H1 (cell line): ENCODE measurements around the gene PPP1R9A. TPM values are rescaled to one million over a fixed set of nuclear protein-coding genes. Genes with fewer than 3 reads are reported as not detected.

Experiments
- CTCF ChIA-PET: fragments of 300-600 bp; sonication (Branson Sonifier 250); formaldehyde crosslinking; loops from one replicate; lab custom pipeline; 2021; ENCODE audit not compliant: partially characterized antibody; lab: Charles Lee
- POLR2A ChIA-PET: fragments of 300-600 bp; sonication (Branson Sonifier 250); formaldehyde crosslinking; loops from one replicate; lab custom pipeline; 2021; ENCODE audit warnings: inconsistent platforms; ENCODE audit not compliant: partially characterized antibody; lab: Charles Lee
- DNase-seq, 2 experiments: peaks; one replicate each; pipeline versions ENCODE4 v3.0.0 to v3.0.0-alpha.2; 2010 to 2022; ENCODE audit warnings: low spot score in 2 of 2, low read depth in 1 of 2, mixed read lengths in 1 of 2
- FAIRE-seq: peaks from 2 replicates; lab custom pipeline; 2011; peaks lifted over from hg19 to GRCh38; lab: Jason Lieb, UNC
- H2AFZ ChIP-seq: 2 replicates; pipeline ENCODE4 v1.8.1; 2012; ENCODE audit warnings: low read length, inconsistent platforms
- H2AK5ac ChIP-seq: 2 replicates; pipeline ENCODE4 v1.6.1; 2013; ENCODE audit warnings: low read depth, low read length
- H2BK120ac ChIP-seq: replicated peaks from 2 replicates; pipeline ENCODE3; 2013; ENCODE audit warnings: low read depth, low read length, inconsistent platforms
- H2BK12ac ChIP-seq: 2 replicates; pipeline ENCODE4 v1.6.1; 2013; ENCODE audit warnings: low read depth, low read length
- H2BK15ac ChIP-seq: 2 replicates; pipeline ENCODE4 v1.6.1; 2013; ENCODE audit warnings: low read length
- H2BK20ac ChIP-seq: 2 replicates; pipeline ENCODE4 v1.6.1; 2013; ENCODE audit warnings: low read length
- H2BK5ac ChIP-seq: 2 replicates; pipeline ENCODE4 v1.6.1; 2013; ENCODE audit warnings: low read depth, low read length
- H3K14ac ChIP-seq: 2 replicates; pipeline ENCODE4 v1.6.1; 2013; ENCODE audit warnings: inconsistent platforms; ENCODE audit not compliant: insufficient read length
- H3K18ac ChIP-seq: 2 replicates; pipeline ENCODE4 v1.6.1; 2013; ENCODE audit warnings: low read length; ENCODE audit errors: extremely low read depth
- H3K23ac ChIP-seq: 2 replicates; pipeline ENCODE4 v1.6.1; 2013; ENCODE audit warnings: inconsistent platforms; ENCODE audit not compliant: insufficient read length
- H3K23me2 ChIP-seq: 2 replicates; pipeline ENCODE4 v1.6.1; 2013; ENCODE audit warnings: low read depth, low read length
- H3K27ac ChIP-seq: 2 replicates; pipeline ENCODE4 v1.6.1; 2011; ENCODE audit warnings: low read depth, low read length, inconsistent platforms
- H3K27me3 ChIP-seq, 4 experiments: replicated peaks in 1 of 4; 1 replicate in 1 of 4; 2 replicates in 3 of 4; pipeline versions ENCODE4 v1.6.1 to v1.8.1; 2011 to 2013; ENCODE audit warnings: low read length in 3 of 4, mild to moderate bottlenecking in 3 of 4, inconsistent platforms in 2 of 4, mixed read lengths in 2 of 4, moderate library complexity in 1 of 4; ENCODE audit not compliant: control insufficient read depth in 3 of 4, insufficient read depth in 3 of 4; ENCODE audit errors: extremely low read depth in 1 of 4
- H3K36me3 ChIP-seq, 4 experiments: 2 replicates each; pipeline versions ENCODE4 v1.6.1 to v1.8.1; 2011 to 2013; ENCODE audit warnings: mild to moderate bottlenecking in 4 of 4, low read length in 3 of 4, moderate library complexity in 2 of 4, control low read depth in 1 of 4, inconsistent platforms in 1 of 4; ENCODE audit not compliant: insufficient read depth in 4 of 4, control insufficient read depth in 2 of 4
- H3K4ac ChIP-seq: replicated peaks from 2 replicates; pipeline ENCODE3; 2013; ENCODE audit warnings: low read length, low read depth, mixed read lengths, inconsistent platforms; ENCODE audit not compliant: insufficient read length
- H3K4me1 ChIP-seq, 4 experiments: replicated peaks in 1 of 4; 1 replicate in 1 of 4; 2 replicates in 3 of 4; pipeline versions ENCODE4 v1.6.1 to v1.8.1; 2011 to 2013; ENCODE audit warnings: low read length in 3 of 4, inconsistent platforms in 2 of 4, mixed read lengths in 1 of 4; ENCODE audit not compliant: insufficient read depth in 4 of 4, control insufficient read depth in 3 of 4
- H3K4me2 ChIP-seq, 2 experiments: 2 replicates each; pipeline versions ENCODE4 v1.6.1 to v1.8.1; 2011 to 2013; ENCODE audit warnings: low read depth in 2 of 2, low read length in 2 of 2, control low read depth in 1 of 2, inconsistent platforms in 1 of 2, mild to moderate bottlenecking in 1 of 2; ENCODE audit not compliant: insufficient read depth in 1 of 2
- H3K4me3 ChIP-seq, 4 experiments: fragments of 200-600, 300-600 bp in 1 of 4; sonication (generic), shearing (Covaris generic), sonication (Bioruptor Twin) in 1 of 4; 2 replicates each; pipeline versions ENCODE4 v1.5.1 to v1.8.1; 2011 to 2016; ENCODE audit warnings: low read length in 4 of 4, low read depth in 3 of 4, control low read depth in 2 of 4, inconsistent platforms in 2 of 4, mild to moderate bottlenecking in 2 of 4, mixed read lengths in 1 of 4, moderate library complexity in 1 of 4; ENCODE audit not compliant: insufficient read depth in 2 of 4; ENCODE audit errors: extremely low read depth in 1 of 4
- H3K56ac ChIP-seq: replicated peaks from 2 replicates; pipeline ENCODE3; 2013; ENCODE audit warnings: low read depth, mild to moderate bottlenecking, mixed read lengths, low read length, inconsistent platforms; ENCODE audit not compliant: insufficient read length
- H3K79me1 ChIP-seq: 2 replicates; pipeline ENCODE4 v1.6.1; 2013; ENCODE audit warnings: low read depth, low read length, control low read depth
- H3K79me2 ChIP-seq, 2 experiments: 2 replicates each; pipeline versions ENCODE4 v1.6.1 to v1.8.1; 2012 to 2013; ENCODE audit warnings: low read length in 2 of 2, mild to moderate bottlenecking in 2 of 2, inconsistent platforms in 1 of 2; ENCODE audit not compliant: insufficient read depth in 2 of 2, control insufficient read depth in 1 of 2
- H3K9ac ChIP-seq, 4 experiments: replicated peaks in 1 of 4; 1 replicate in 1 of 4; 2 replicates in 3 of 4; pipeline versions ENCODE4 v1.6.1 to v1.8.1; 2011 to 2013; ENCODE audit warnings: low read depth in 3 of 4, low read length in 3 of 4, control low read depth in 2 of 4, mild to moderate bottlenecking in 2 of 4, moderate library complexity in 2 of 4, inconsistent platforms in 1 of 4; ENCODE audit errors: extremely low read depth in 1 of 4
- H3K9me3 ChIP-seq, 2 experiments: 2 replicates each; pipeline versions ENCODE4 v1.6.1 to v1.8.1; 2012 to 2013; ENCODE audit warnings: mild to moderate bottlenecking in 2 of 2, moderate library complexity in 2 of 2, control low read depth in 1 of 2, inconsistent platforms in 1 of 2, low read depth in 1 of 2, low read length in 1 of 2, mixed read lengths in 1 of 2; ENCODE audit not compliant: insufficient read depth in 2 of 2
- H4K20me1 ChIP-seq, 2 experiments: replicated peaks in 1 of 2; 2 replicates each; pipeline versions ENCODE3 to v1.8.1; 2011 to 2013; ENCODE audit warnings: inconsistent platforms in 2 of 2, low read length in 2 of 2, mild to moderate bottlenecking in 1 of 2; ENCODE audit not compliant: insufficient read depth in 2 of 2, control insufficient read depth in 1 of 2
- H4K5ac ChIP-seq: 2 replicates; pipeline ENCODE4 v1.6.1; 2013; ENCODE audit warnings: low read length, low read depth, mixed read lengths, inconsistent platforms; ENCODE audit not compliant: insufficient read length
- H4K8ac ChIP-seq: 2 replicates; pipeline ENCODE4 v1.8.0; 2013; ENCODE audit warnings: mild to moderate bottlenecking, moderate library complexity, low read length, inconsistent platforms; ENCODE audit not compliant: insufficient read depth; ENCODE audit errors: extremely low read depth
- H4K91ac ChIP-seq: replicated peaks from 2 replicates; pipeline ENCODE3; 2013; ENCODE audit warnings: low read length, mixed read lengths, inconsistent platforms; ENCODE audit not compliant: insufficient read length
- CBX8 ChIP-seq: fragments of 300-800, 300-1000 bp; sonication (generic); IDR thresholded peaks from 2 replicates; pipeline ENCODE4 v1.7.1; 2016; ENCODE audit warnings: low read depth, low read length, borderline replicate concordance
- CEBPB ChIP-seq: IDR thresholded peaks from 2 replicates; pipeline ENCODE4 v1.6.1; 2012; ENCODE audit warnings: low read depth, low read length
- CREB1 ChIP-seq: IDR thresholded peaks from 2 replicates; pipeline ENCODE4 v1.6.1; 2012; ENCODE audit warnings: inconsistent platforms
- EGR1 ChIP-seq: IDR thresholded peaks from 2 replicates; pipeline ENCODE4 v1.6.1; 2011; ENCODE audit warnings: low read depth, low read length, borderline replicate concordance
- EZH2 ChIP-seq: fragments of 200-600 bp; sonication (generic); IDR thresholded peaks from 2 replicates; pipeline ENCODE4 v1.7.1; 2012; ENCODE audit warnings: low read depth, mild to moderate bottlenecking, moderate library complexity, low read length, inconsistent platforms; ENCODE audit not compliant: severe bottlenecking
- GABPA ChIP-seq: IDR thresholded peaks from 2 replicates; pipeline ENCODE4 v1.6.1; 2011; ENCODE audit warnings: mild to moderate bottlenecking, low read length, moderate library complexity, borderline replicate concordance; ENCODE audit not compliant: insufficient read depth
- MAFK ChIP-seq: IDR thresholded peaks from 2 replicates; pipeline ENCODE4 v1.6.1; 2012; ENCODE audit warnings: low read depth, mild to moderate bottlenecking, improper control_type of control experiment, low read length
- PHF8 ChIP-seq: fragments of 200-600 bp; sonication (generic); conservative IDR thresholded peaks from 2 replicates; pipeline ENCODE4 v1.7.1; 2012; ENCODE audit warnings: low read depth, mild to moderate bottlenecking, inconsistent platforms, low read length, moderate library complexity
- RAD21 ChIP-seq, 2 experiments: IDR thresholded peaks in 1 of 2; conservative IDR thresholded peaks in 1 of 2; 2 replicates each; pipeline ENCODE4 v1.6.1; 2011; ENCODE audit warnings: low read depth in 2 of 2, low read length in 2 of 2, improper control_type of control experiment in 1 of 2, inconsistent platforms in 1 of 2, mild to moderate bottlenecking in 1 of 2, moderate library complexity in 1 of 2
- RFX5 ChIP-seq: IDR thresholded peaks from 2 replicates; pipeline ENCODE4 v1.6.1; 2011; ENCODE audit warnings: low read depth, low read length, improper control_type of control experiment, borderline replicate concordance
- SIN3A ChIP-seq, 2 experiments: IDR thresholded peaks in 1 of 2; conservative IDR thresholded peaks in 1 of 2; 2 replicates each; pipeline ENCODE4 v1.6.1; 2011 to 2012; ENCODE audit warnings: low read length in 2 of 2, improper control_type of control experiment in 1 of 2, low read depth in 1 of 2, mild to moderate bottlenecking in 1 of 2
- SP1 ChIP-seq: IDR thresholded peaks from 2 replicates; pipeline ENCODE4 v1.6.1; 2011; ENCODE audit warnings: low read depth, low read length
- SP4 ChIP-seq: IDR thresholded peaks from 2 replicates; pipeline ENCODE4 v1.6.1; 2012; ENCODE audit warnings: low read length, inconsistent platforms
- TBP ChIP-seq: IDR thresholded peaks from 2 replicates; pipeline ENCODE4 v1.6.1; 2011; ENCODE audit warnings: low read depth, low read length, improper control_type of control experiment
- ZNF274 ChIP-seq: IDR thresholded peaks from 2 replicates; pipeline ENCODE4 v1.7.0; 2012; ENCODE audit warnings: low read length, borderline replicate concordance; ENCODE audit errors: extremely low read depth
- WGBS, 2 experiments: shearing (Covaris generic) in 1 of 2; methylation state at CpG; one replicate each; pipeline versions ENCODE4 v1.1.6 to v1.1.7; 2013 to 2015; ENCODE audit warnings: low lambda C conversion rate in 2 of 2, mixed read lengths in 2 of 2, inconsistent platforms in 1 of 2, low coverage in 1 of 2, missing lambda C conversion rate in 1 of 2; ENCODE audit not compliant: insufficient replicate concordance in 2 of 2, insufficient coverage in 1 of 2, insufficient read length in 1 of 2; ENCODE audit errors: extremely low coverage in 1 of 2, missing lambda C conversion rate in 1 of 2; 5-methylcytosine and 5-hydroxymethylcytosine counted together
- polyA plus RNA-seq, 7 experiments: library from polyadenylated mRNA; depleted of rRNA in 3 of 7; stranded (reverse) in 5 of 7; unstranded in 2 of 7; fragments of >200 nt in 5 of 7; fragments of 200-250 nt in 2 of 7; gene quantifications; 1 replicate in 5 of 7; 2 replicates in 1 of 7; 4 replicates in 1 of 7; pipeline versions ENCODE4 v1.2.1 to v1.2.3, GENCODE V29; 2011 to 2013; ENCODE audit warnings: missing spikeins in 2 of 7, mixed read lengths in 2 of 7
- total RNA-seq: library from RNA; stranded (reverse); fragmentation: NEBNext Ultra II Directional; extraction: Animal tissue kit (Norgen Biotek cat#: 25700); gene quantifications from 2 replicates; pipeline ENCODE4 v1.2.1, GENCODE V29; 2021

The PPP1R9A gene
- total and polyA plus RNA-seq, 2 of the 8 experiments (the other 6 are each of a cell fraction or from before 2014, with no cell fraction given), result 3.0 to 20.3 TPM

GRCh38 chr7:95322854-95323253 lies 415.5 kb downstream of the PPP1R9A start:
- Histone ChIP-seq H3K79me2 (no peaks in the 10 kb centered on the region), H4K20me1 (no peaks in the 10 kb centered on the region), H3K23ac (no peak overlapping the region), H3K4me1 (peaks cover 0 to 7% (median 1%) of the 10 kb centered on the region in 4 experiments; a peak in 2 of 7 replicates), H3K4ac (no peak overlapping the region), H2AFZ (no peak overlapping the region), H3K4me2 (no peak overlapping the region), H2BK120ac (no peak overlapping the region), H3K56ac (no peak overlapping the region), H3K79me1 (no peaks in the 10 kb centered on the region), H3K27ac (no peak overlapping the region), H3K9me3 (no peaks in the 10 kb centered on the region), H2BK5ac (no peak overlapping the region), H2BK20ac (no peak overlapping the region), H3K18ac (no peak overlapping the region), H3K4me3 (no peak overlapping the region), H4K5ac (no peak overlapping the region), H3K36me3 (no peaks in the 10 kb centered on the region), H3K27me3 (no peaks in the 10 kb centered on the region; a peak in 1 of 7 replicates), H3K23me2 (no peaks in the 10 kb centered on the region), H3K9ac (no peak overlapping the region), H3K14ac (no peak overlapping the region), H4K91ac (no peak overlapping the region), H2BK12ac (no peak overlapping the region), H4K8ac (no peak overlapping the region), H2BK15ac (no peak overlapping the region), H2AK5ac (no peak overlapping the region)
- ChIA-PET POLR2A (no interaction called here), CTCF (interaction anchor here (0.8 kb wide), 1 partner anchor 153 kb away, joined by 4 read pairs; no protein-coding TSS in a partner anchor)
- DNase-seq, result no peak
- no peak for TF ChIP-seq MAFK
- no peak for TF ChIP-seq EGR1
- no peak for TF ChIP-seq RFX5
- TF ChIP-seq TBP, result no peak
- TF ChIP-seq RAD21 (IDR thresholded peaks at IDR 0.05 in 1 of 2, conservative IDR thresholded peaks at IDR 0.05 in 1 of 2; ENCODE audit: low read depth in 2 of 2, low read length in 2 of 2), result no peak
- TF ChIP-seq EZH2, result no peak
- no peak for TF ChIP-seq CBX8
- no peak for TF ChIP-seq GABPA
- TF ChIP-seq PHF8, result no peak
- TF ChIP-seq SP1, result no peak
- TF ChIP-seq SIN3A (conservative IDR thresholded peaks at IDR 0.05 in 1 of 2, IDR thresholded peaks at IDR 0.05 in 1 of 2; ENCODE audit: low read depth in 1 of 2, low read length in 2 of 2), result no peak
- TF ChIP-seq CREB1, result no peak
- TF ChIP-seq CEBPB, result no peak
- TF ChIP-seq SP4, result no peak
- no peak for TF ChIP-seq ZNF274
- no peak for FAIRE-seq
- WGBS, 2 experiments, result 100% methylated on average over 2 of the region's 2 CpGs; no CpG with 5 or more reads in 1 of the 2 experiments
